Activated naive CD4-positive, alpha-beta T cell (primary cell): ENCODE measurements around the gene MRPS34.

Experiments
- DNase-seq, 4 experiments: peaks; one replicate each; lab custom pipeline; 2025; lab: John Stamatoyannopoulos, UW

Gene MRPS34

GRCh38 chr16:1781254-1781653, 8.3 kb upstream of the MRPS34 start:
- DNase-seq = no peak

- DNase-seq = no peak
Observed at GRCh38 chr16:1780677-1781072, 7.7 kb upstream of the MRPS34 start.

- DNase-seq = no peak
Observed at GRCh38 chr16:1779741-1780676, 7.1 kb upstream of the MRPS34 start.

GRCh38 chr16:1779234-1779701, 6.3 kb upstream of the MRPS34 start:
- DNase-seq = no peak

- DNase-seq = no peak
Observed at GRCh38 chr16:1778200-1779179, 5.6 kb upstream of the MRPS34 start.

- DNase-seq = no peak
Observed at GRCh38 chr16:1777375-1778199, 4.7 kb upstream of the MRPS34 start.

GRCh38 chr16:1776991-1777374, 4.0 kb upstream of the MRPS34 start:
- DNase-seq = no peak

- no peak for DNase-seq
Observed at GRCh38 chr16:1776672-1776955, 3.7 kb upstream of the MRPS34 start.

- no peak for DNase-seq
Observed at GRCh38 chr16:1775846-1776671, 3.1 kb upstream of the MRPS34 start.

- no peak for DNase-seq
Observed at GRCh38 chr16:1775006-1775845, 2.3 kb upstream of the MRPS34 start.

- no peak for DNase-seq
Observed at GRCh38 chr16:1774448-1774780, 1.5 kb upstream of the MRPS34 start.

- no peak for DNase-seq
Observed at GRCh38 chr16:1773703-1774447, 941 bp upstream of the MRPS34 start.

GRCh38 chr16:1772362-1772907, 499 bp downstream of the MRPS34 start, which contains the start of gene EME2:
Gene EME2 (plus strand): TSS chr16:1772810. CDS start chr16:1773228, 418 bp downstream.
- peak in 2 of 4 experiments; percentile 45 to 47 for DNase-seq

GRCh38 chr16:1771864-1772361, 1.0 kb downstream of the MRPS34 start:
- no peak for DNase-seq

- peak; percentile 34 to 71 (median 56) for DNase-seq
Observed at GRCh38 chr16:1771188-1771863, 1.6 kb downstream of the MRPS34 start, which contains the start of gene NME3. Gene NME3 (minus strand): TSS chr16:1771543. CDS start chr16:1771534, 9 bp downstream.

- peak in 1 of 4 experiments; percentile 27 for DNase-seq
Observed at GRCh38 chr16:1770328-1771187, 2.4 kb downstream of the MRPS34 start.
